ENCODE results near the gene C21orf91.

Gene C21orf91

GRCh38 chr21:17796503-17796902 is 22.7 kb downstream of the C21orf91 start:
- no peak for TF ChIP-seq SIN3A (IDR thresholded peaks at IDR 0.05; ENCODE audit: borderline replicate concordance, insufficient read depth, low read length)
- TF ChIP-seq POLR2AphosphoS5 (IDR thresholded peaks at IDR 0.05; ENCODE audit: low read depth, low read length), result no peak
- TF ChIP-seq REST (IDR thresholded peaks at IDR 0.05; ENCODE audit: insufficient read depth in 1 of 2, low read depth in 2 of 2, low read length in 2 of 2), result no peak
- TF ChIP-seq TAF1 (IDR thresholded peaks at IDR 0.05; ENCODE audit: borderline replicate concordance, insufficient read depth, low read length), result no peak
- TF ChIP-seq FOXP2 (optimal IDR thresholded peaks at IDR 0.05; ENCODE audit: borderline replicate concordance, extremely low read depth, extremely low read length, insufficient read depth), result no peak

GRCh38 chr21:17796037-17796403 is 23.1 kb downstream of the C21orf91 start:
- TF ChIP-seq POLR2AphosphoS5 (IDR thresholded peaks at IDR 0.05; ENCODE audit: low read depth, low read length), result no peak
- TF ChIP-seq FOXP2 (optimal IDR thresholded peaks at IDR 0.05; ENCODE audit: borderline replicate concordance, extremely low read depth, extremely low read length, insufficient read depth), result no peak
- TF ChIP-seq TAF1 (IDR thresholded peaks at IDR 0.05; ENCODE audit: borderline replicate concordance, insufficient read depth, low read length), result no peak
- TF ChIP-seq SIN3A (IDR thresholded peaks at IDR 0.05; ENCODE audit: borderline replicate concordance, insufficient read depth, low read length), result no peak
- no peak for TF ChIP-seq REST (IDR thresholded peaks at IDR 0.05; ENCODE audit: insufficient read depth in 1 of 2, low read depth in 2 of 2, low read length in 2 of 2)

- TF ChIP-seq POLR2AphosphoS5 (IDR thresholded peaks at IDR 0.05; ENCODE audit: low read depth, low read length), result no peak
- TF ChIP-seq SIN3A (IDR thresholded peaks at IDR 0.05; ENCODE audit: borderline replicate concordance, insufficient read depth, low read length), result no peak
- TF ChIP-seq TAF1 (IDR thresholded peaks at IDR 0.05; ENCODE audit: borderline replicate concordance, insufficient read depth, low read length), result no peak
- no peak for TF ChIP-seq REST (IDR thresholded peaks at IDR 0.05; ENCODE audit: insufficient read depth in 1 of 2, low read depth in 2 of 2, low read length in 2 of 2)
- TF ChIP-seq FOXP2 (optimal IDR thresholded peaks at IDR 0.05; ENCODE audit: borderline replicate concordance, extremely low read depth, extremely low read length, insufficient read depth), result no peak
Observed at GRCh38 chr21:17795146-17796036, 23.8 kb downstream of the C21orf91 start.

- TF ChIP-seq SIN3A (IDR thresholded peaks at IDR 0.05; ENCODE audit: borderline replicate concordance, insufficient read depth, low read length), result no peak
- TF ChIP-seq POLR2AphosphoS5 (IDR thresholded peaks at IDR 0.05; ENCODE audit: low read depth, low read length), result no peak
- no peak for TF ChIP-seq TAF1 (IDR thresholded peaks at IDR 0.05; ENCODE audit: borderline replicate concordance, insufficient read depth, low read length)
- no peak for TF ChIP-seq REST (IDR thresholded peaks at IDR 0.05; ENCODE audit: insufficient read depth in 1 of 2, low read depth in 2 of 2, low read length in 2 of 2)
- TF ChIP-seq FOXP2 (optimal IDR thresholded peaks at IDR 0.05; ENCODE audit: borderline replicate concordance, extremely low read depth, extremely low read length, insufficient read depth), result no peak
Observed at GRCh38 chr21:17794518-17795145, 24.5 kb downstream of the C21orf91 start.
